ENCODE measurements around the gene LRP2BP.

Gene LRP2BP

DNA sequence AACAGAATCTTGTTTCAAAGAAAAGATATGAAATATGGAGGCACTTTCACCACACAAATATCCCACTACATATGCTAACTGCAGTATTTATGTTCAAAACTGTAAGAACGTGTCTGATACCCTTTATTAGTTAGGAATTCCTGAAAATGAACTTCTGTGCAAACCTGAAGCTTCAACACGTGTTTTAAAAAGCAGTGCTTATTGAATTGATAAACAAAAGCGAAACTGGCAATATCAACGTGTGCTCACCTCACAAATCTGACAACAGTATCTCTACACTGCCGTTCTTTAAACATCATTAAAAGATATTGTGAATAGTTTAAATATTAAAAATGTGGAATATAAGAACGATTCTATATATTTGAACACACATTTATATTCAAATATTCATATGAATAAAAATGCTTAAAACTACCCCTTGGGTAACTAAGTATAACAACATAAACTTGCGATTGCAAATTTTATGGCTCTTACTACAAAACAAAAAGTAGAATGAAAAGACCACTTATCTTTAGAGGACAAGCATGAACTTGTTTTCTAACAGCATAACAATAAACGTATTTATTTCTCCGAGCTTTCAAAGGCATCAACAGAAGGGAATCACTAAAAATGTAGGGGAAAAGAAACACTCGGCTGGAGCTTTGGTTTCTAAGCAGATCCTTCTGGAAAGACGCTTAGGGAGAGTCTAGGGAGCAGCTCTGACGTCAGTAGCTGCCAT is at the start of gene LRP2BP:
TSS of gene LRP2BP (minus strand) at position 687 of the 718 bp plus-strand sequence. CDS start 17,738 bp downstream, outside the sequence.
- DNase-seq, result peak; percentile 50

DNA sequence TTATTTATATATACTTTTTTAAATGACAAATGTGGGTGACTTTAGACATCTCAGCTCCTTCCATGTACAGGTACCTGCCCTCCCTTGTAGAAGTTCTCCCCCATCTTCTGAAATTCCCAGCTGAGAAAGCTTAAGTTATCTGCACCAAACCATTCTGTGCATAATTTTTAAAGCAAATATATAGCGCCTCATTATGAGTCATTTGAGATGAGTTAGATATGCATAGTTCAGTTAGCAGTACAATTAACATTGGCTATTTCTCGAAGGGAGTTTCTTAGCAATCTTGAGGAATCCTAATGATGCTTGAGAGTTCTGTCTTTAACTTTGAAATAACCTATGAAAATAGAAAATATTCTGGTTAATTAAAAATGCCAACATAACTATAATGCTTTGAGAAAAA is 49.5 kb upstream of the LRP2BP start:
- DNase-seq, result no peak

DNA sequence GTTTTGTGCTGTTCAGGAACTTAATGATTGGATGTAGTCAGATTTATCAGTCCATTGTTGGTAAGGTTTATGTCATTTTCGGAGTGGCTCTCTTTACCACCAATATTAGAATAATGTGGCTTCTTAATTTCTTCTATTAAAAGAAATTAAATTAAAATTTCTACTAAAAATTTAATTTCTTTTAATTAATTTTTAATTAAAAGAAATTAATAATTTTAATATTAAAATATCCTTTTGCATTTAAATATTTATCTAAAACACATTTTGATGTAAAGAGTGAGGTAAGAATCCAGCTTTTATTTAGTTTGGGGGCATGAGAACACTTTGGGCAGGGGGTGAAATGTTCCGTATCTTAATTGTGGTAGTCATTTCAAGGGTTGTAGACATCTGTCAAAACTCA is 45.8 kb upstream of the LRP2BP start:
- no peak for DNase-seq

DNA sequence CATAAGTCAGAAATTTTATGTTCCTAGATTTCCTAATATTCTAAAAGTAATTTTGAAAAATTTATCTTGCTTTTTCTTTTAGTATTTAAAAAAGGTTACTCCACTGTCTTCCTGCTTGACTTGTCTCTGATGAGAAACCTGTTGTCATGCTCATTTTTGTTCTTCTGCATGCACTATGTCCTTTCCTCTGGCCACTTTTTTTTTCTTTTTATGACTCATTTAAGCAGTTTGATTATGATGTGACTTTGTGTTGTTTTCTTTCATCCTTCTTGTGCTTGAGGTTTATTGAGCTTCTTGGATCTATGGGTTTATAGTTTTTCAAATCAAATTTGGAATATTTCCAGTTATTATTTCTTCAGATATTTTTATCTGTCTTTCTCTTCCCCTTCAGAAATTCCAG is 42.1 kb upstream of the LRP2BP start:
- DNase-seq, result no peak

DNA sequence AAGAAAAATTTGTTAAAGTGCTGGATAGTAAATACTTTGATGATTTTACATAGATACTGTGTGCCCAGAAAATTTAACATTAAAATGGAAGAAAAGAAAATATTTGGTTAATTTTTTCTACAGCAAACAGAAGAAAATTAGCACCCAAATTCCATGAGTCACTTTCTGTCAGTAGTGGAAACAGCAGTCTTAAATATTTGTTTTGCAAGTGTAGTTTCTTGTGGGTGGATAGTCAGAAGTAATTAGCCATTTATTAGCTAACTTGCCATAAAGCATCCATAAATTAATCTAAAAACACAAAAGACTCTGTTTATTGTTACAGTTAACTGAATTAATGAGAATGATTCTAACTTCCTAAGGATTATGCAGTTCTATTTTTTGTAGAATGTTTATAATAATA is 39.7 kb upstream of the LRP2BP start:
- DNase-seq, result no peak

DNA sequence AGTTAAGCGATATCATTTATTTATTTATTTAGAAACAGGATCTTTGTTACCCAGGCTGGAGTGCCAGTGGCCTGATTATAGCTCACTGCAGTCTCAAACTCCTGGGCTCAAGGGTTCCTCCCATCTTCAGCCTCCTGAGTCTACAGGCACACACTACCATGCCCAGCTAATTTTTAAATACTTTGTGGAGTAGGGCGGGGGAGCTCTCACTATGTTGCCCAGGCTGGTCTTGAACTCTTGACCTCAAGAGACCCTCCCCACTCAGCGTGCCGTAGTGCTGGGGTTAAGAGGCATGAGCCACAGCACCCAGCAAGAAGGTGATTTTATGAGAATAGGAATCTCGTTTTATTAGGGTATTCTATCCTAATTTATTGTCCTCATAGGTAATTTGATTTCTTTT is 33.9 kb upstream of the LRP2BP start:
- no peak for DNase-seq

DNA sequence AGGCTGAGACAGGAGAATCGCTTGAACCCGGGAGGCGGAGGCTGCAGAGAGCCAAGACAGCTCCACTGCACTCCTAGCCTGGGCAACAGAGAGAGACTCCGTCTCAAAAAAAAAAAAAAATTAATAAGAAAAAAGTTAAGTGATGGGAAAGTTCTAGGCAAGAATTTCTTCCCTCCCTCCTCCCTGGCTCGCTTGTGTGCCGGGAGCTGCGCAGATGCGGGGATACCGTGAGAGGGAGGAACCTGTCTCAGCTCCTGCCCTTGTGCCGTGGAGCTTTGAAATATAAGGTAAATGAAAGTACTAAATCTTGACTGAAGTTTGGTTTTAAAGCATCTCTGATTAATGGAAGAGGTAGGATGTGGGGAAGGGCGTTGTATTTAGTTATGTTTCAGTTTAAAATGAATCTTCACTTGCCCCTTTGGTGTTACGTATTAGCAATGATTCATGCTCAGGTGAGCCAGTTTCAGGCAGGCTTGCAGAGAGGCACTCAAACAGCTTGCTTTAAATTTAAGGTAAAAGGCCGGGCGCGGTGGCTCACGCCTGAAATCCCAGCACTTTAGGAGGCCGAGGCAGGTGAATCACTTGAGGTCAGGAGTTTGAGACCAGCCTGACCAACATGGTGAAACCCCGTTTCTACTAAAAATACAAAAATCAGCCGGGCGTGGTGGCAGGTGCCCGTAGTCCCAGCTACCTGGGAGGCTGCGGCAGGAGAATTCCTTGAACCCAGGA is 31.4 kb upstream of the LRP2BP start:
- DNase-seq, result no peak

DNA sequence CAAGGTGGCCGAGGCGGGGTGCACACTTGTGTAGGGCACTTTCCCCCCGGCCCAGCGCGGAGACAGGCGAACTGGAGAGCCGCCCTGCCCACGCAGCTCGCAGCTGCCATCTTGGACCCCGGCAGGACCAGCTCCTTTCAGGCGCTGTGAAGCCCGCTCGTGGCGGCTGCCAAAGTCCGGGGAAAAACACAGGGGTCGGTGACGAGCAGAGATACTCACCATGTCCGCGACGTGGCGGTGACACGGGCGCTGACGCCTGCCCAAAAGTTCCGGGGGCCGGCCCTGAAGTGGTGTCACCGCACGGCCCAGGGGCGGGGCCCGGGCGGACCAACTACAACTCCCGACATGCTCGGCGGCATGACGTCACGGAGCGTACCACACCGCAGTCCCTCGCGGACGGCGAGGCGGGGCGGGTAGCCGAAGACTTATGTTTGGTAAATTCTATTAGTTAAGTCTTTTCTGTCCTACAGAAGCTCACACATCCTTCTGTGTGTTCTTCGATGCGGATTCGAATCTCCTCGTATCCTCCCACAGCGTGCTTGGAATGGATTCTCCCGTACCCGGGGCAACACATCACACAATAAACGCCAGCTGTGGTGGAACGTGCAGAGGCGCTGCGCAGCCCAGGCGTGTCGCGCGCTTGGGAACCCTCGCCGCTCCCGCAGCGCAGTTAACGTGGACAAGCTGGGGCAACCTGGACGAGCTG is 30.1 kb upstream of the LRP2BP start, which contains the start of gene UFSP2:
TSS of gene UFSP2 (minus strand) at position 318 of the 706 bp plus-strand sequence. CDS start at position 222, 96 bp downstream.
- DNase-seq, result peak; percentile 95

DNA sequence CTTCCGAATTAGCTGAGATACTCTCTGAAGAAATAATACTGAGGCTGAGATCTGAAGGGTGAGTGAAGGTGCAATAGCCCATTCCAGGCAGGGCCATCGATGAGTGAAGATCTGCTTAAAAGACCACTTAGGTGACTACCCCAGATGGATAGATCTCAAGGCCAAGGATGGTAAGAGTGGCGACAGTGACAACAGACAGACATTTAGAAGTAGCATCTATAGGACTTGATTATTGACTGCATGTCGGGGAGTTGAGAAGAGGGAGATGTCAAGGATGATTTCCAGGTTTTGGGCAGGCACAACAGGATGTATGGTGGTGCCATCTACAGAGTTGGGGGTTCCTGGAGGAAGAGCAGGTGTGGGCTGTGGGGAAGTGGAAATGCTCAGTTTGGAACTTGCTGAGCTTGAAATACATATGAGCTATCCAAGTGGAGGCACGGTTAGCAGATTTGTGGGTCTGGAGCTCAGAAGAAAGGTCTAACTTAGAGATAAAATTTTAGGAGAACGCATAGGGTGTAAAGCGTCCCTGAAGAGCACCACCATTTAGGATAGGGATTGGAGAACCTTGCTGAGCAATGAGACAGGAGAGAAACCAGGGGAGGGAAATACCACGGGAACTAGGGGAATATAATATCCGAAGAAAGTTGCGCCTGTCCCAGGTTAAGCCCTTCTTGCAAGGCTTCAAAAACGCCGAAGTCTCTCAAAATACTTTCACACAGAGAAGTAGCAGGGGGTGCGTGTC is 29.4 kb upstream of the LRP2BP start:
- no peak for DNase-seq

DNA sequence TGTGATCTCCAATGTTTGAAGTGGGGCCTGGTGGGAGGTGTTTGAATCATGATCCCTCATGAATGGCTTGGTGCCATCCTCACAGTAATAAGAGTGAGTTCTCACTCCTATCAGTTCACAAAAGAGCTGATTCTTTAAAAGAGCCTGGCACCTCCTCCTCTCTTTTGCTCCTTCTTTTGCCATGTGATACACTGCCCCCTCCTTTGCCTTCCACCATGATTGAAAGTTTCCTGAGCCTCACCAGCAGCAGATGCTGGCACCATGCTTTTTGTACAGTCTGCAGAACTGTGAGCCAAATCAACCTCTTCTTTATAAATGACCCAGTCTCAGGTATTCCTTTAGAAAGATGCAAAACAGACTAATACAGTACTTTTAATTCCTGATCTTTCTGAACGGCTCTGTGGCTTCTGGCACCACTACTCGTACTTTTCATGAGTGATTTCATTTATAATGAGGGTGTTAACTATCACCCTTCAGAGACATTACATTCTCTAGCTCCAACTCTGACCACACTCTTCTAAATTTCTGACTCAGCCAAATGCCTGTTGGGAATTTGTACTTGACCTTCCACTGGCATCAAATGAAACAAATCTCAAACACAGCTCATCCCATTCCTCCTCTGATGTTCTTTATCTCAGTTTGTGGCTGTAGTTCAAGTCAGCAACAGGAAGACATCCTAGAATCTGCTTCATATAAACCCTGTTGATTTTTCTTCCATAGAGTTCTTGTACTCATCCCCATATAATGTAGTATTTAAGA is 25.8 kb upstream of the LRP2BP start:
- no peak for DNase-seq

DNA sequence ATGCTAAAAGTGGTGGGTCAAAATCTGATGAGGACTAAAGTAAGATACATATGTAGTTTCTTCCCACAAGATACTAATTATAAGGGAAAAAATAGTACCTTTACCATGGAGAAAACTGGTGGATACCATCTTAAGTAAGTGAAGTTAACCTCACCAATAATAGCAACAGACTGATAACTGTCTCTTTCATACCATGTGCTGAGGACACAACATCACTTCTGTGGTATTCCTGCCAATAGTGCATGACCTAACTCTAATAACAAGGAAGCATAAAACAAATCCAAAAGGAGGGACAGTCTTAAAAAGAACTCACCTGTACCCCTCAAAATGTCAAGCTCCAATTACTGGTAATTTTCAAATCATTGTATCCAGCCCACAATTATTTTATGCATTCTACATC is 21.2 kb upstream of the LRP2BP start:
- DNase-seq, result no peak

DNA sequence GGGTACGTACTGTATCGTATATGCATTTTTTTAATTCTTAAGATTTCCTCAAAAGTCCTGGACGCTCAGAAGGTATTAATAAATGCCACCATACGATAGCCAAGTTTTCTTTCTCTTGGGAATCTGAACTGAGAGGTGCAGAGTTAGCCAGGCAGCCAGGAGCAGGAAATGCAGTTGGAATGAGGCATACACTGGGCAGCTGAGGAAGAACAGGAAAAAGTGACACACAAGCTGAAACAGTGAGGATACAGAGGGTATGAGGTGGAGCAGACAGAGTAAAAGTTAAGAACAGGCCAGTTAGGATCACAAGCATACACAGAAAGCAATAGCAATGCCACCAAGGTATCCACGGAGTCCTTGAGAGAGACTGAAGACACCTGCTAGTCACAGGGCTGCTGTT is 16.7 kb upstream of the LRP2BP start:
- DNase-seq, result no peak

DNA sequence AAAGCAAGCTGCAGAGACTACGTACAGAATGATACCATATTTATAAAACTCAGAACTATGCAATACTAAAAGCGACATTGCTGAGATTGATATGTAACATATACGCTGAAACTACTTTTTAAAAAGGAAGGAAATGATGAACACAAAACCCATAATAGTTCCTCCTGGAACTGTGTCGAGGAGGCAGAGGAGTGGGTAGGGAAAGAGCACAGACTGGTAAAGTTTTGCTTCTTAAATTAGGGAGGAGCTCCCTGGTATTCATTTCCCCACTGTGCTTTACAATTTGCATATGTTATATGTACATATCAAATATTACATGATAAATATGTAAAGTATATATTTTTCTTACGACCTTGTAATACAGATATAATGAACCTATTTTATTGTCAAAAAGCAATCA is 16.1 kb upstream of the LRP2BP start:
- DNase-seq, result no peak

DNA sequence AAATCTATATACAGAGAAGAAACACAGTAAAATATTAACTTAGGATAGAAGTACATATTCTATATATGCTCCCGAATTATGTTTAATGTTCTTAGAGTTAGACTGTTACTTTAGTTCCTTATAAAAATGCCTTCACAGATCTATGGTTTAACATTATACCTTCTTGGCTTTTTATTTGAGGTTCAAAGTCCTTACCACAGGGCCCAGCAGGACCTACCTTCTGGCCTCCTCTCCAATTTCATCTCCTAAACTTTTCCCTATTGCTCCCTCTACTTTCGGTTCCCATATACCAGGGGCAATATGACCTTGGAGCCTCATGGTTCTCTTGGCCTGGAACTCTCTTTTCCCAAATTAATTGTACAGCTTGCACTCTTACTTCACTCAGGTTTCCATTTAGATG is 12.7 kb upstream of the LRP2BP start:
- no peak for DNase-seq

DNA sequence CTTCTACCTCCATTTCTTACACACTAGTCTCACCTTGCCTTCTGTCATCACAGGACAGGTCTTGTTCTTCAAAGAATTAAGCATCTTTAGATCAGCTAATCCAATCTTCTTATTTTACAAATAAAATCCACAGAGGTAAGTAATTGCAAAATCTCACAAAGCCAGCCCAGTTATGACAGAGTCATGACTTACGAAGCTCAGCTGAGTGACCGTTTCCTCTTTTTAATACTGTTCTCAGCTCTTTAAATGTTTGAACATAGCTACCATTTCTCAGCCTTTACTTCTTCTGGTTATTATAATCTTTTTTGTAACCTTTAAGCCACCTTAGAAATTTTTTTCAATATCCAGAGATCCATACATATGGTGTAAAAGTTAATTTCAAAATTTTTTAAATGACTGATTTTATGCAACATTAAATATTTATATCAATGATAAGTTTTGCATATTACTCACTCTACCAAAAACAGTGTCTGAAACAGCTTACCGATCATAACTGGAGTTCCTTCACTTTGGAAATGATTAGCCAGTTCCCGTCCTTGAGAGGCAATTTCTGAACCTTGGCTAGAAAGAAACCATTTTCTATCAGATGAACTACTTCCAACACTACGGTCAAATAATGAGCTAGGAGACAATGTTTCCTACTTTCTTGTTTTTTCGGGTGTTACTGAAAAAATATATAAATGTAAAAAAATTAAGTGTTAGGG is 9.7 kb upstream of the LRP2BP start:
- DNase-seq, result no peak

DNA sequence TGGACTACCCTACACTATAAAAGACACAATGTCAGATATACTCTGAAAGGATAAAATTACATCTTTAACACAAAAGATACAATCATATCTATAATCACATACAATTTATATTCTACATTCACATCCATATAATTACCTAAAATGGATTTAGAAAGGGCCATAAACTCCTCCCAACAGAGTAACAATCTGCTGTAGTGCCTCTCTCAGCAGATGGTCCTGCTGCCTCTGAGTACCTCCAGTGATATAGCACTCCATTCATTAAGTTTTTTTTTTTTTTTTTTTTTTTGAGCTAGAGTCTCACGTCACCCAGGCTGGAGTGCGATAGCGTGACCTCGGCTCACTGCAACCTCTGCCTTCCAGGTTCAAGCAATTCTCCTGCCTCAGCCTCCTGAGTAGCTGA is 8.3 kb upstream of the LRP2BP start:
- DNase-seq, result no peak

DNA sequence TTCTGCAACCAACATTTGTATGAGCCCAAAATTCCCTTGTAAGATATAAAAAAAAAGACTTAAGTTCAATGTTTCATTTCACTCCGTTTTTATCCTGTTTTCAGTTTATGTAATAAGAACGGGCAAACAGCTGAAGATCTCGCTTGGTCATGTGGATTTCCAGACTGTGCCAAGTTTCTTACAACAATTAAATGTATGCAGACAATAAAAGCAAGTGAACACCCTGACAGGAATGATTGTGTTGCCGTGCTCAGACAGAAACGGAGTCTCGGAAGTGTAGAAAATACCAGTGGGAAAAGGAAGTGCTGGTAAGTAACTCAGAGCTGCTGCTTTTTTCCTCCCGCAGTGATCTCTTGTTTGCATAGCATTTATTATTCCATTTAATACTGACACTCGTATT is 3.7 kb upstream of the LRP2BP start:
- DNase-seq, result no peak

DNA sequence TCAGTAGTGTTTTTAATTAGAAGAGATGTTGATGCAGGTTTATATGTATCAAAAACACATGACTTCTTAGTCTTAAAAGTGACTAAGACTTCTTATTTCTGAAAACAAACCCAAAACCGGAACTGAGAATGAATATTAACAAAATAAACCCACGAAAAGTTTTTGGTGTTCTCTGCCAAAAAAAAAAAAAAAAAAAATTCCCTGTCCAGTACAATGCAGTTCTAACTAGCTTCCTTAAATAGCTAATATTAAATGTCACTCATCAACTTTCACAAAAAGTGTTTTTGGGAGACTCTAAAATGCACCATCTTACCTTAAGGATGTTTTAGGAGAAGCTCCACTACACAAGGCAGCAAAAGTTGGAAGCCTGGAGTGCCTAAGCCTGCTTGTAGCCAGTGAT is 2.9 kb upstream of the LRP2BP start:
- no peak for DNase-seq

DNA sequence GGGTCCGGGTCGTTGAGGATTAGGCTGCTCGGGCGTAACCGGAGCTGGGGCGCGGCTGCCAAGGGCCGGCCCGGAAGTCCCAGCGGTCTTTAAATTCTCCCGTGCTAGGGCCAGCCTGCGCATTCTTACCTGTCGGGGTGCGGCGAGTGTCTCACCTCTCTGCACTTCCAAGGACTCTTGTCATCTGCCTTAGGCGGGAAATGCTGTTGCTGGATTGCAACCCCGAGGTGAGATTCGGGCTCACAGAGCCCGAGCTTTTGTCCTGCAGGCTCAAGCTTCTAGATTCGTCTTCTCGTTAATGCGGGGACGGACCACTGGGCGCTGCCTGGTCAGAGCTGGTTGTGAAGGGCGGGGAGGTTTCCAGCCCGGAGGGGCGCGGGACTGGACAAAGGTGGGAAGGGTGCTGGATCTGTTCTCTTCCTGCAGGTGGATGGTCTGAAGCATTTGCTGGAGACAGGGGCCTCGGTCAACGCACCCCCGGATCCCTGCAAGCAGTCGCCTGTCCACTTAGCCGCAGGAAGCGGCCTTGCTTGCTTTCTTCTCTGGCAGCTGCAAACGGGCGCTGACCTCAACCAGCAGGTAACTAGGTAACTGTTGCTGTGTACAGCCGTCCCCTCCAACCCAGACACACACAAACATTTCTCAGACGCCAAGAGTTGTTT is 1.1 kb upstream of the LRP2BP start, which contains the start of gene ANKRD37:
TSS of gene ANKRD37 (plus strand) at position 118 of the 662 bp plus-strand sequence. CDS start at position 201, 83 bp downstream.
- DNase-seq, result no peak

DNA sequence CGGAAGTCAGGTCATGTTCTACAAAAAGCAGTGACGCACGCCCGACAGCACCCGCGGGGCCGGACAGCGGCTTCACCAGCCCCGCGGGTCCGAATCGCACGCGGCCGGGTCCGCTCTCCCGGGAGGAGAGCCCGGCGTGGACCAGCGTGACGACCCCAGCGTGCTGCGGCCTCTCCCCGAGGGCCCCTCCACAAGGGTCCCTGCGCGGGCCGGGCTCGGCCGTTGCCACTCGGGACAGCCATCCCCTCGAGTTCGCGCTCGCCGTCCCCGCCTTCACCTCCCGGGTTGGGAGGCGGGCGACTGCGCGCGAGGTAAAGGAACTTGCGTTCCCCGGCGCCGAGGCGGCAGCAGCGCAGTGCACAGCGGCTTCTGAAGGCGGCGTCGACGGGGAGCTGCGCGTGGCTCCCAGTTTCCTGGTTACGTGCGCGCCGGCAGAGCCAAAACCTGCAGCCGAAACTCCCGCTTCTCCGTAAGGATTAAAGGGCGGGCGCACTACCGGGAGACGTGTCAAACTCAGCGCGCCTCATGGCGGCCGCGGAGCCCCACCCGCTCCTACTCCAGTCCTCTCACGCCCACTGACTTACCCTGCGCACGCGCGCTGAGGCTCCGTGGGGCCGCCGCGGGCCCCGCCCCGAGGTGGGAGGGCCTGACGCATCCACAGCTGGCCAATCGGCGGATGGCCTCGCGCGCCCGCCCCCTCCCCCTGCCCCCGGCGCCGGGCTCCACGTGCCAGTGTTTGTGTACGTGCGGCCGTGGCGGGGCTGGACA is 416 bp upstream of the LRP2BP start:
- peak; percentile 97 for DNase-seq
